ENCODE data around the gene BCLAF3. TPM values are rescaled to one million over a fixed set of nuclear protein-coding genes. Genes with fewer than 3 reads are reported as not detected.

The BCLAF3 gene
- total RNA-seq (2021; ENCODE audit: unreplicated experiment), result 5.3 TPM
- polyA plus RNA-seq (2012), result 1.7 and 1.8 TPM in 2 replicates
- Bru-seq, nascent RNA, result percentile 66 among the genes with signal in this experiment
- BruChase-seq, experiment 1, labeled RNA remaining after a 6-hour chase, result percentile 67 among the genes with signal in this experiment
- percentile 73 among the genes with signal in this experiment for BruChase-seq, experiment 2, labeled RNA remaining after a 2-hour chase
- long read RNA-seq, partial matches to known transcripts, result 3 of 8 reads
- long read RNA-seq, other reads (novel, unspliced or antisense), result 5 of 8 reads

- no TSS peak for BruUV-seq (replicated peaks)
- Histone ChIP-seq H3K79me2 (ENCODE audit: insufficient read depth, low read length) (0 out of 2 replicates have a peak, but pooled peaks cover 4% of the 10 kb centered on the region), H3K9me3 (ENCODE audit: control insufficient read depth in 1 of 2, insufficient read depth in 1 of 2, low read depth in 1 of 2, low read length in 2 of 2) (no peaks in the 10 kb centered on the region), H4K20me1 (ENCODE audit: insufficient read depth) (no peaks in the 10 kb centered on the region), H3K4me2 (ENCODE audit: low read length) (peak within 1 kb of the TSS; percentile 76), H3K36me3 (ENCODE audit: control insufficient read depth in 1 of 2, insufficient read depth in 2 of 2, low read length in 2 of 2) (no peaks in the 10 kb centered on the region), H3K27ac (ENCODE audit: low read depth, low read length) (peak within 1 kb of the TSS; percentile 26; the same call in 1 of the 2 replicates), H2AFZ (ENCODE audit: low read depth, low read length, poor library complexity, severe bottlenecking) (peak within 1 kb of the TSS; percentile 41), H3K4me1 (ENCODE audit: control insufficient read depth in 1 of 2, insufficient read depth in 2 of 2, low read length in 2 of 2) (peaks cover 2 to 5% of the 10 kb centered on the region in 2 experiments; a peak in 3 of 4 replicates), H3K9me2 (ENCODE audit: insufficient read depth) (no peaks in the 10 kb centered on the region), H3K9ac (ENCODE audit: low read length) (peak within 1 kb of the TSS; percentile 47), H3K4me3 (replicated peaks in 1 of 2; ENCODE audit: low read depth in 1 of 2, low read length in 2 of 2) (peak within 1 kb of the TSS; percentile 58 to 61), H3K27me3 (ENCODE audit: insufficient read depth, low read length) (no peaks in the 10 kb centered on the region)
- ChIA-PET CTCF (no interaction called here), POLR2A (no interaction called here), RAD21 (ENCODE audit: low non-redundant PET in 1 of 2, low total read pairs in 2 of 2, uncharacterized antibody in 2 of 2, unreplicated experiment in 2 of 2) (no interaction called here)
- ATAC-seq (peak; percentile 98), DNase-seq (ENCODE audit: low read depth, low spot score) (peak; percentile 64)
- intact Hi-C loops (cut with micrococcal nuclease), result loop anchor here (2.0 kb wide), 1 partner anchor 86 kb away; no protein-coding TSS in a partner anchor
- TF ChIP-seq MAX (IDR thresholded peaks at IDR 0.05) (no peak), TCF7L2 (IDR thresholded peaks at IDR 0.05; ENCODE audit: borderline replicate concordance, extremely low read depth, insufficient read depth, insufficient read length) (no peak), CEBPB (IDR thresholded peaks at IDR 0.05; ENCODE audit: low read depth) (no peak), RAD21 (IDR thresholded peaks at IDR 0.05; ENCODE audit: low read depth) (peak; percentile 64), CTCF (IDR thresholded peaks at IDR 0.05 in 2 of 3, conservative IDR thresholded peaks at IDR 0.05 in 1 of 3; ENCODE audit: borderline replicate concordance in 1 of 3, insufficient read depth in 1 of 3, low read depth in 2 of 3, low read length in 2 of 3) (peak; percentile 64 to 90 (median 70)), EGR1 (IDR thresholded peaks at IDR 0.05; ENCODE audit: low read depth) (no peak), ZFX (IDR thresholded peaks at IDR 0.05) (peak; percentile 23; the same call in 1 of the 2 replicates), YY1 (IDR thresholded peaks at IDR 0.05; ENCODE audit: extremely low read depth, insufficient replicate concordance, low read depth, low read length) (no peak), SIN3A (IDR thresholded peaks at IDR 0.05; ENCODE audit: low read depth) (no peak), ELF1 (IDR thresholded peaks at IDR 0.05; ENCODE audit: borderline replicate concordance, low read depth) (no peak), SRF (IDR thresholded peaks at IDR 0.05; ENCODE audit: low read depth) (no peak), EZH2 (IDR thresholded peaks at IDR 0.05) (no peak), ZNF274 (IDR thresholded peaks at IDR 0.05; ENCODE audit: low read depth, low read length) (no peak), EZH2phosphoT487 (IDR thresholded peaks at IDR 0.05; ENCODE audit: borderline replicate concordance) (no peak), POLR2A (IDR thresholded peaks at IDR 0.05; ENCODE audit: borderline replicate concordance, extremely low read depth, insufficient read depth, insufficient read length) (no peak), CBX3 (IDR thresholded peaks at IDR 0.05; ENCODE audit: low read depth) (no peak)
- TF ChIP-seq, protein P1, sequence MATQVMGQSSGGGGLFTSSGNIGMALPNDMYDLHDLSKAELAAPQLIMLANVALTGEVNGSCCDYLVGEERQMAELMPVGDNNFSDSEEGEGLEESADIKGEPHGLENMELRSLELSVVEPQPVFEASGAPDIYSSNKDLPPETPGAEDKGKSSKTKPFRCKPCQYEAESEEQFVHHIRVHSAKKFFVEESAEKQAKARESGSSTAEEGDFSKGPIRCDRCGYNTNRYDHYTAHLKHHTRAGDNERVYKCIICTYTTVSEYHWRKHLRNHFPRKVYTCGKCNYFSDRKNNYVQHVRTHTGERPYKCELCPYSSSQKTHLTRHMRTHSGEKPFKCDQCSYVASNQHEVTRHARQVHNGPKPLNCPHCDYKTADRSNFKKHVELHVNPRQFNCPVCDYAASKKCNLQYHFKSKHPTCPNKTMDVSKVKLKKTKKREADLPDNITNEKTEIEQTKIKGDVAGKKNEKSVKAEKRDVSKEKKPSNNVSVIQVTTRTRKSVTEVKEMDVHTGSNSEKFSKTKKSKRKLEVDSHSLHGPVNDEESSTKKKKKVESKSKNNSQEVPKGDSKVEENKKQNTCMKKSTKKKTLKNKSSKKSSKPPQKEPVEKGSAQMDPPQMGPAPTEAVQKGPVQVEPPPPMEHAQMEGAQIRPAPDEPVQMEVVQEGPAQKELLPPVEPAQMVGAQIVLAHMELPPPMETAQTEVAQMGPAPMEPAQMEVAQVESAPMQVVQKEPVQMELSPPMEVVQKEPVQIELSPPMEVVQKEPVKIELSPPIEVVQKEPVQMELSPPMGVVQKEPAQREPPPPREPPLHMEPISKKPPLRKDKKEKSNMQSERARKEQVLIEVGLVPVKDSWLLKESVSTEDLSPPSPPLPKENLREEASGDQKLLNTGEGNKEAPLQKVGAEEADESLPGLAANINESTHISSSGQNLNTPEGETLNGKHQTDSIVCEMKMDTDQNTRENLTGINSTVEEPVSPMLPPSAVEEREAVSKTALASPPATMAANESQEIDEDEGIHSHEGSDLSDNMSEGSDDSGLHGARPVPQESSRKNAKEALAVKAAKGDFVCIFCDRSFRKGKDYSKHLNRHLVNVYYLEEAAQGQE (IDR thresholded peaks at IDR 0.05; ENCODE audit: low read depth), result no peak
Measured at GRCh38 chrX:19990556-19991349, at the start of gene BCLAF3. TSS of gene BCLAF3 (minus strand) at chrX:19991061. CDS start at chrX:19970264, 20,797 bp downstream.
